Endodermal cell (in vitro differentiated cells): ENCODE measurements around the gene GRSF1. TPM values are rescaled to one million over a fixed set of nuclear protein-coding genes. Genes with fewer than 3 reads are reported as not detected.

Experiments
- DNase-seq: peaks from one replicate; pipeline ENCODE4 v3.0.0-alpha.2; 2017
- H3K27ac ChIP-seq: 2 replicates; pipeline ENCODE4 v1.5.1; 2013; ENCODE audit warnings: mild to moderate bottlenecking, low read depth, low read length, moderate library complexity
- H3K27me3 ChIP-seq: 2 replicates; pipeline ENCODE4 v1.6.1; 2013; ENCODE audit warnings: mild to moderate bottlenecking, low read length, moderate library complexity; ENCODE audit not compliant: insufficient read depth, control insufficient read depth, poor library complexity, severe bottlenecking
- H3K36me3 ChIP-seq: 2 replicates; pipeline ENCODE4 v1.7.0; 2013; ENCODE audit warnings: mild to moderate bottlenecking, low read length, moderate library complexity; ENCODE audit not compliant: control insufficient read depth, insufficient read depth
- H3K4me1 ChIP-seq: one replicate; pipeline ENCODE4 v1.7.0; 2013; ENCODE audit warnings: low read length; ENCODE audit not compliant: control insufficient read depth, insufficient read depth
- H3K4me3 ChIP-seq: 2 replicates; pipeline ENCODE4 v1.5.1; 2013; ENCODE audit warnings: mild to moderate bottlenecking, low read length, moderate library complexity
- H3K9ac ChIP-seq: 2 replicates; pipeline ENCODE4 v1.6.1; 2013; ENCODE audit warnings: mild to moderate bottlenecking, low read length, moderate library complexity; ENCODE audit not compliant: poor library complexity, severe bottlenecking; ENCODE audit errors: extremely low read depth
- H3K9me3 ChIP-seq: 2 replicates; pipeline ENCODE4 v1.6.1; 2013; ENCODE audit warnings: mild to moderate bottlenecking, low read length, moderate library complexity; ENCODE audit not compliant: control insufficient read depth
- H3K27ac Mint-ChIP-seq: 2 replicates; pipeline ENCODE4 v1.8.0; 2020; ENCODE audit warnings: mixed read lengths
- H3K27me3 Mint-ChIP-seq: 2 replicates; pipeline ENCODE4 v1.8.0; 2021; ENCODE audit warnings: mild to moderate bottlenecking, mixed read lengths; ENCODE audit not compliant: insufficient read depth
- H3K36me3 Mint-ChIP-seq: 2 replicates; pipeline ENCODE4 v1.8.0; 2020; ENCODE audit warnings: low read depth, mixed read lengths
- H3K4me1 Mint-ChIP-seq: 2 replicates; pipeline ENCODE4 v1.8.0; 2020; ENCODE audit warnings: mixed read lengths
- H3K4me3 Mint-ChIP-seq: 2 replicates; pipeline ENCODE4 v1.8.0; 2020; ENCODE audit warnings: mild to moderate bottlenecking, moderate library complexity, mixed read lengths
- H3K9me3 Mint-ChIP-seq: 2 replicates; pipeline ENCODE4 v1.8.0; 2020; ENCODE audit warnings: mild to moderate bottlenecking, mixed read lengths
- WGBS, 2 experiments: methylation state at CpG; one replicate each; pipeline versions ENCODE4 v1.1.5 to v1.1.7; 2013; ENCODE audit warnings: missing lambda C conversion rate in 2 of 2, mixed read lengths in 1 of 2; ENCODE audit not compliant: insufficient coverage in 1 of 2, insufficient read length in 1 of 2; 5-methylcytosine and 5-hydroxymethylcytosine counted together
- total RNA-seq, 2 donors: library from RNA; stranded (reverse); fragmentation: NEBNext Ultra II Directional in 1 of 2; extraction: Animal tissue kit (Norgen Biotek cat#: 25700) in 1 of 2; gene quantifications; 2 replicates in 1 of 2; 3 replicates in 1 of 2; pipeline ENCODE4 v1.2.1, GENCODE V29; 2021
- TF ChIP-seq, protein P1 (sequence below): fragments of 200-600 bp; sonication (generic); conservative IDR thresholded peaks from 2 replicates; pipeline ENCODE4 v1.5.0; 2021; ENCODE audit warnings: antibody characterized with exemption, mild to moderate bottlenecking

Gene GRSF1
- total RNA-seq, 2 donors from 2014 or later, result 108 to 123 TPM

DNA sequence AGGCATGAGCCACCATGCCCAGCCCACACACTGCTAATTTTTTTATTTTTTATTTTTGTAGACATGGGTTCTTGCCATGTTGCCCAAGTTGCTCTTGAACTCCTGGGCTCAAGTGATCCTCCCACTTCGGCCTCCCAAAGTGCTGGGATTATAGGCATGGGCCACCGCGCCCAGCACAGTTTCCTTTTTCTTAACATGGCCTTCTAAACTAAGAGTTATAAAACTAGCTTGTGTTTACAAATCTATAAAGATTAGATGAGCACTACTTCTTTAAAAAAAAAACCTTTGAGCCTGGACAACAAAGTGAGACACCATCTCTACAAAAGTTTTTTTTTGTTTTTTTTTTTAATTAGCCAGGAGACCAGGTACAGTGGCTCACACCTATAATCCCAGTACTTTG, 10.7 kb downstream of the GRSF1 start:
- Histone ChIP-seq H3K4me3 (no peak overlapping the region), H3K27ac (no peak overlapping the region), H3K36me3 (peaks cover 96% of the 10 kb centered on the region), H3K9me3 (no peaks in the 10 kb centered on the region), H3K9ac (no peak overlapping the region), H3K27me3 (no peaks in the 10 kb centered on the region), H3K4me1 (no peaks in the 10 kb centered on the region)
- Mint-ChIP-seq H3K4me3 (no peak overlapping the region), H3K36me3 (peaks cover 86% of the 10 kb centered on the region), H3K27ac (no peak overlapping the region), H3K4me1 (no peaks in the 10 kb centered on the region), H3K9me3 (no peaks in the 10 kb centered on the region), H3K27me3 (no peaks in the 10 kb centered on the region)
- TF ChIP-seq, protein P1, sequence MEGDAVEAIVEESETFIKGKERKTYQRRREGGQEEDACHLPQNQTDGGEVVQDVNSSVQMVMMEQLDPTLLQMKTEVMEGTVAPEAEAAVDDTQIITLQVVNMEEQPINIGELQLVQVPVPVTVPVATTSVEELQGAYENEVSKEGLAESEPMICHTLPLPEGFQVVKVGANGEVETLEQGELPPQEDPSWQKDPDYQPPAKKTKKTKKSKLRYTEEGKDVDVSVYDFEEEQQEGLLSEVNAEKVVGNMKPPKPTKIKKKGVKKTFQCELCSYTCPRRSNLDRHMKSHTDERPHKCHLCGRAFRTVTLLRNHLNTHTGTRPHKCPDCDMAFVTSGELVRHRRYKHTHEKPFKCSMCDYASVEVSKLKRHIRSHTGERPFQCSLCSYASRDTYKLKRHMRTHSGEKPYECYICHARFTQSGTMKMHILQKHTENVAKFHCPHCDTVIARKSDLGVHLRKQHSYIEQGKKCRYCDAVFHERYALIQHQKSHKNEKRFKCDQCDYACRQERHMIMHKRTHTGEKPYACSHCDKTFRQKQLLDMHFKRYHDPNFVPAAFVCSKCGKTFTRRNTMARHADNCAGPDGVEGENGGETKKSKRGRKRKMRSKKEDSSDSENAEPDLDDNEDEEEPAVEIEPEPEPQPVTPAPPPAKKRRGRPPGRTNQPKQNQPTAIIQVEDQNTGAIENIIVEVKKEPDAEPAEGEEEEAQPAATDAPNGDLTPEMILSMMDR, result no peak
- no peak for DNase-seq
- 99% methylated on average over 3 of the region's 3 CpGs; no CpG with 5 or more reads in 1 of the 2 experiments for WGBS, 2 experiments

DNA sequence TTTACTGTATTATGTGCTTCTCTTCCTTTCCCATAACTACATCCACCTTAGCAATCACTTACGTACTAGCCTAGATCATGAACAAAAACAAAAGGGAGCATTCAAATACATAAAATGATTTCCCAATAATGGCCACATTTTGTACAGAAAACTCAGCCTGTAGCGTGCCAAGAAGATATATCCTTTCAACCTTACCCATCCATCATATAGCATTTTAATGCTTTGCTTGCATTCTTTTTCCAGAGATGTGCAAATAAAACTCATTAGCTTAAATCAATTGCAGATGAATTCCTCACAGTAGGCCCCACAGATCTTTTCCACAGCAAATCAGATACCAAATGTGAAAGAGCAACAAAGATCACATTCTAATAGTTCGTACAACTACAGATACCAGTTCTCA, 20.8 kb downstream of the GRSF1 start:
- no peaks in the 10 kb centered on the region for H3K27me3 ChIP-seq
- Mint-ChIP-seq H3K4me3 (no peak overlapping the region), H3K27ac (no peak overlapping the region), H3K36me3 (peaks cover 54% of the 10 kb centered on the region), H3K27me3 (no peaks in the 10 kb centered on the region), H3K4me1 (peaks cover 8% of the 10 kb centered on the region), H3K9me3 (no peaks in the 10 kb centered on the region)
- no peak overlapping the region for H3K9ac ChIP-seq
- H3K9me3 ChIP-seq, result no peaks in the 10 kb centered on the region
- no peak for DNase-seq
- peaks cover 67% of the 10 kb centered on the region for H3K36me3 ChIP-seq
- TF ChIP-seq, protein P1, result no peak
- H3K27ac ChIP-seq, result no peak overlapping the region
- H3K4me3 ChIP-seq, result no peak overlapping the region
- H3K4me1 ChIP-seq, result no peaks in the 10 kb centered on the region
- 97 to 100% methylated on average over 1 to 3 of the region's 3 CpGs for WGBS, 2 experiments

GRCh38 chr4:70818173-70818855, 21.4 kb downstream of the GRSF1 start:
- Mint-ChIP-seq H3K4me1 (peaks cover 8% of the 10 kb centered on the region), H3K4me3 (no peak overlapping the region), H3K27me3 (no peaks in the 10 kb centered on the region), H3K36me3 (peaks cover 50% of the 10 kb centered on the region), H3K27ac (peak overlapping the region; percentile 36), H3K9me3 (no peaks in the 10 kb centered on the region)
- no peak overlapping the region for H3K4me3 ChIP-seq
- DNase-seq, result no peak
- H3K27ac ChIP-seq, result no peak overlapping the region
- peaks cover 64% of the 10 kb centered on the region for H3K36me3 ChIP-seq
- 95 to 97% methylated on average over 4 to 5 of the region's 5 CpGs for WGBS, 2 experiments
- TF ChIP-seq, protein P1, result no peak
- H3K9ac ChIP-seq, result no peak overlapping the region
- no peaks in the 10 kb centered on the region for H3K4me1 ChIP-seq
- no peaks in the 10 kb centered on the region for H3K27me3 ChIP-seq
- no peaks in the 10 kb centered on the region for H3K9me3 ChIP-seq
